Measurements from ENCODE around the gene TEKT2.

The TEKT2 gene

GRCh38 chr1:36088265-36088576 is 4.3 kb downstream of the TEKT2 start:
- DNase-seq = no peak

GRCh38 chr1:36088577-36089392 is 4.9 kb downstream of the TEKT2 start, which contains the start of gene ADPRS:
Gene ADPRS, plus strand, starts transcription at chr1:36088892. Its CDS starts 13 bp downstream, at chr1:36088905.
- peak; percentile 94 for DNase-seq

- DNase-seq = peak; percentile 39
Measured at GRCh38 chr1:36089393-36090121, 5.7 kb downstream of the TEKT2 start.

- DNase-seq = no peak
Measured at GRCh38 chr1:36091141-36091540, 7.2 kb downstream of the TEKT2 start.

GRCh38 chr1:36091698-36092097 is 7.8 kb downstream of the TEKT2 start:
- no peak for DNase-seq

- DNase-seq = no peak
Measured at GRCh38 chr1:36092166-36092797, 8.4 kb downstream of the TEKT2 start.

- no peak for DNase-seq
Measured at GRCh38 chr1:36092798-36093185, 8.9 kb downstream of the TEKT2 start.

- DNase-seq = no peak
Measured at GRCh38 chr1:36093226-36093625, 9.3 kb downstream of the TEKT2 start.

- DNase-seq = no peak
Measured at GRCh38 chr1:36093929-36094328, 10.0 kb downstream of the TEKT2 start.

GRCh38 chr1:36094621-36095061 is 10.7 kb downstream of the TEKT2 start:
- no peak for DNase-seq

GRCh38 chr1:36095760-36096405 is 12.0 kb downstream of the TEKT2 start:
- DNase-seq = no peak

- no peak for DNase-seq
Measured at GRCh38 chr1:36096500-36097432, 12.9 kb downstream of the TEKT2 start.

- no peak for DNase-seq
Measured at GRCh38 chr1:36097693-36098585, 14.0 kb downstream of the TEKT2 start.

GRCh38 chr1:36098650-36099365 is 14.9 kb downstream of the TEKT2 start:
- no peak for DNase-seq

GRCh38 chr1:36099681-36100341 is 15.9 kb downstream of the TEKT2 start:
- DNase-seq = peak; percentile 85

GRCh38 chr1:36100376-36100775 is 16.5 kb downstream of the TEKT2 start:
- DNase-seq = no peak

- DNase-seq = no peak
Measured at GRCh38 chr1:36101546-36101945, 17.7 kb downstream of the TEKT2 start.

GRCh38 chr1:36106269-36106668 is 22.4 kb downstream of the TEKT2 start:
- no peak for DNase-seq

GRCh38 chr1:36107394-36107793 is 23.5 kb downstream of the TEKT2 start:
- DNase-seq = no peak

GRCh38 chr1:36108314-36108713 is 24.4 kb downstream of the TEKT2 start:
- no peak for DNase-seq

Data from activated CD4-positive, alpha-beta T cell treated with anti-CD3 and anti-CD28 coated beads, Interleukin-2, Interleukin-6, amounts not matched to agents 100 ng/mL and 50 ng/mL, durations not matched to agents 16 hours and 8 hours (primary cell).